Hepatocyte (in vitro differentiated cells): ENCODE measurements around the gene ERH.

Source experiments
- EZH2 ChIP-seq: fragments of 200-600 bp; sonication (generic); IDR thresholded peaks from 2 replicates; pipeline ENCODE4 v1.6.1; 2016; ENCODE audit warnings: antibody characterized with exemption, mild to moderate bottlenecking, borderline replicate concordance
- EZH2phosphoT487 ChIP-seq: fragments of 200-600 bp; sonication (generic); IDR thresholded peaks from one replicate; pipeline ENCODE4 v1.6.1; 2018; ENCODE audit warnings: antibody characterized with exemption, mild to moderate bottlenecking, low read depth, moderate library complexity; ENCODE audit not compliant: unreplicated experiment, severe bottlenecking
- TF ChIP-seq, protein P1 (sequence below): fragments of 200-600 bp; sonication (generic); IDR thresholded peaks from 2 replicates; pipeline ENCODE4 v1.5.1; 2016; ENCODE audit warnings: antibody characterized with exemption, mild to moderate bottlenecking; ENCODE audit not compliant: poor library complexity

DNA sequence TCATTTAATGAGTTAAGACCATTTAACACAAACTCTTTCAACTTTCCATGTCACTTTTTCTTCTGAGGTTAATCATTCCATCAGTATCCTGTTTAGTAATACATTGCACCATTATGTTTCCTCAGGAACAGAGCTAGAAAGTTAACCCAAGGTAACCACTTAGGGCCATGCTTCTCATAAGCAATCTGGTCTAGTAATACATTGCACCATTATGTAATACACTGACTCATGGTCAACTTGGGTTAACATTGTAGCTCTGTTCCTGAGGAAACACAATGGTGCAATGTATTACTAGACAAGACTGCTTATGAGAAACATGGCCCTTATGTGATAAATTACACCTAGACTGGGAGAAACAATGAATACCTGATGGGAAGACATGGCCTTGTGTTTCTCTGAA, 21.7 kb downstream of the ERH start:
- no peak for TF ChIP-seq EZH2
- TF ChIP-seq, protein P1, sequence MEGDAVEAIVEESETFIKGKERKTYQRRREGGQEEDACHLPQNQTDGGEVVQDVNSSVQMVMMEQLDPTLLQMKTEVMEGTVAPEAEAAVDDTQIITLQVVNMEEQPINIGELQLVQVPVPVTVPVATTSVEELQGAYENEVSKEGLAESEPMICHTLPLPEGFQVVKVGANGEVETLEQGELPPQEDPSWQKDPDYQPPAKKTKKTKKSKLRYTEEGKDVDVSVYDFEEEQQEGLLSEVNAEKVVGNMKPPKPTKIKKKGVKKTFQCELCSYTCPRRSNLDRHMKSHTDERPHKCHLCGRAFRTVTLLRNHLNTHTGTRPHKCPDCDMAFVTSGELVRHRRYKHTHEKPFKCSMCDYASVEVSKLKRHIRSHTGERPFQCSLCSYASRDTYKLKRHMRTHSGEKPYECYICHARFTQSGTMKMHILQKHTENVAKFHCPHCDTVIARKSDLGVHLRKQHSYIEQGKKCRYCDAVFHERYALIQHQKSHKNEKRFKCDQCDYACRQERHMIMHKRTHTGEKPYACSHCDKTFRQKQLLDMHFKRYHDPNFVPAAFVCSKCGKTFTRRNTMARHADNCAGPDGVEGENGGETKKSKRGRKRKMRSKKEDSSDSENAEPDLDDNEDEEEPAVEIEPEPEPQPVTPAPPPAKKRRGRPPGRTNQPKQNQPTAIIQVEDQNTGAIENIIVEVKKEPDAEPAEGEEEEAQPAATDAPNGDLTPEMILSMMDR, result no peak
- TF ChIP-seq EZH2phosphoT487, result no peak
